ENCODE data around the gene CYSRT1. TPM values are rescaled to one million over a fixed set of nuclear protein-coding genes. Genes with fewer than 3 reads are reported as not detected.

The CYSRT1 gene
- total and polyA plus RNA-seq, 2 donors (not counting 1 experiment from before 2014, with no cell fraction given), result 0.22 to 0.51 TPM

GRCh38 chr9:137232101-137232500 is 7.1 kb downstream of the CYSRT1 start:
- Histone ChIP-seq H3K27ac (ENCODE audit: low read length in 2 of 2) (no peak overlapping the region), H3K4me1 (ENCODE audit: control insufficient read depth in 2 of 2, insufficient read depth in 2 of 2, low read length in 2 of 2) (peaks cover 33 to 37% of the 10 kb centered on the region in 2 donors), H3K27me3 (replicated peaks in 1 of 4; ENCODE audit: control extremely low read depth in 1 of 4, control insufficient read depth in 3 of 4, insufficient read depth in 4 of 4, low read length in 3 of 4) (peaks cover 0 to 31% (median 2%) of the 10 kb centered on the region in 4 experiments), H3K79me2 (ENCODE audit: control insufficient read depth, insufficient read depth, low read length) (peaks cover 5% of the 10 kb centered on the region), H3K4me3 (ENCODE audit: control extremely low read depth in 1 of 5, extremely low read depth in 1 of 5, insufficient read depth in 1 of 5, low read depth in 2 of 5, low read length in 4 of 5) (no peak overlapping the region), H3K4me2 (replicated peaks; ENCODE audit: low read depth, low read length, poor library complexity, severe bottlenecking) (no peak overlapping the region), H4K20me1 (ENCODE audit: control insufficient read depth, insufficient read depth, low read length, poor library complexity, severe bottlenecking) (no peaks in the 10 kb centered on the region), H3K36me3 (replicated peaks in 1 of 2; ENCODE audit: control extremely low read depth in 1 of 2, control insufficient read depth in 1 of 2, extremely low read depth in 1 of 2, insufficient read depth in 2 of 2, low read length in 1 of 2) (no peaks in the 10 kb centered on the region), H3K9ac (ENCODE audit: low read length) (no peak overlapping the region), H3K9me3 (ENCODE audit: control extremely low read depth in 1 of 3, control insufficient read depth in 2 of 3, insufficient read depth in 1 of 3, low read length in 2 of 3) (peaks cover 0 to 3% (median 0%) of the 10 kb centered on the region in 3 donors), H2AFZ (ENCODE audit: insufficient read depth, low read depth, low read length, poor library complexity, severe bottlenecking) (no peak overlapping the region)
- no peak for DNase-seq
- Mint-ChIP-seq H3K4me1 (peaks cover 26% of the 10 kb centered on the region), H3K4me3 (no peak overlapping the region), H3K27me3 (peaks cover 4% of the 10 kb centered on the region), H3K27ac (no peak overlapping the region), H3K9me3 (ENCODE audit: insufficient read depth) (no peaks in the 10 kb centered on the region)
- POLR2A ChIA-PET, result no interaction called here
- CTCF ChIA-PET, result no interaction called here
- no peak for TF ChIP-seq CTCF (IDR thresholded peaks at IDR 0.05)
- TF ChIP-seq EZH2 (IDR thresholded peaks at IDR 0.05; ENCODE audit: borderline replicate concordance, insufficient read depth, low read depth, low read length, poor library complexity, severe bottlenecking), result no peak
- intact Hi-C loops (cut with micrococcal nuclease), result no loop called here
- WGBS (ENCODE audit: insufficient coverage), result 73% methylated on average over 9 of the region's 10 CpGs
- no peak for ATAC-seq (ENCODE audit: low read depth)

DNA sequence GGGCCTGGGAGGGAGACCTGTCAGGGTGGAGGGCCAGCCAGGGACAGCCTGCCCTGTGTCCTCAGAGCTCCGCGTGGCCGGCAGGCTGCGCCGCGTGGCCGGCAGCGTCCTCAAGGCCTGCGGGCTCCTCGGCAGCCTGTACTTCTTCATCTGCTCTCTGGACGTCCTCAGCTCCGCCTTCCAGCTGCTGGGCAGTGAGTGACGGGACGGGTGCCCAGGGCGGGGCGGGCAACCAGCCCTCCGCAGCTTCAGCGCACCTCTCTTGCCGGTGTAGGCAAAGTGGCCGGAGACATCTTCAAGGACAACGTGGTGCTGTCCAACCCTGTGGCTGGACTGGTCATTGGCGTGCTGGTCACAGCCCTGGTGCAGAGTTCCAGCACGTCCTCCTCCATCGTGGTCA is 7.5 kb downstream of the CYSRT1 start:
- Mint-ChIP-seq H3K4me3 (no peak overlapping the region), H3K4me1 (peaks cover 26% of the 10 kb centered on the region), H3K27ac (no peak overlapping the region), H3K9me3 (ENCODE audit: insufficient read depth) (no peaks in the 10 kb centered on the region), H3K27me3 (peaks cover 3% of the 10 kb centered on the region)
- DNase-seq (no peak), ATAC-seq (ENCODE audit: low read depth) (no peak)
- H3K27me3 ChIP-seq (replicated peaks in 1 of 4; ENCODE audit: control extremely low read depth in 1 of 4, control insufficient read depth in 3 of 4, insufficient read depth in 4 of 4, low read length in 3 of 4), result peaks cover 0 to 30% (median 2%) of the 10 kb centered on the region in 4 experiments
- H4K20me1 ChIP-seq (ENCODE audit: control insufficient read depth, insufficient read depth, low read length, poor library complexity, severe bottlenecking), result peaks cover under 1% of the 10 kb centered on the region
- no peak overlapping the region for H2AFZ ChIP-seq (ENCODE audit: insufficient read depth, low read depth, low read length, poor library complexity, severe bottlenecking)
- TF ChIP-seq CTCF (IDR thresholded peaks at IDR 0.05), result no peak
- TF ChIP-seq EZH2 (IDR thresholded peaks at IDR 0.05; ENCODE audit: borderline replicate concordance, insufficient read depth, low read depth, low read length, poor library complexity, severe bottlenecking), result no peak
- CTCF ChIA-PET, result no interaction called here
- intact Hi-C loops (cut with micrococcal nuclease), result no loop called here
- H3K9ac ChIP-seq (ENCODE audit: low read length), result no peak overlapping the region
- no peak overlapping the region for H3K27ac ChIP-seq (ENCODE audit: low read length in 2 of 2)
- 95% methylated on average over 24 of the region's 24 CpGs for WGBS (ENCODE audit: insufficient coverage)
- H3K4me3 ChIP-seq (ENCODE audit: control extremely low read depth in 1 of 5, extremely low read depth in 1 of 5, insufficient read depth in 1 of 5, low read depth in 2 of 5, low read length in 4 of 5), result no peak overlapping the region
- POLR2A ChIA-PET, result no interaction called here
- H3K9me3 ChIP-seq (ENCODE audit: control extremely low read depth in 1 of 3, control insufficient read depth in 2 of 3, insufficient read depth in 1 of 3, low read length in 2 of 3), result peaks cover 0 to 3% (median 0%) of the 10 kb centered on the region in 3 donors
- no peak overlapping the region for H3K4me2 ChIP-seq (replicated peaks; ENCODE audit: low read depth, low read length, poor library complexity, severe bottlenecking)
- H3K4me1 ChIP-seq (ENCODE audit: control insufficient read depth in 2 of 2, insufficient read depth in 2 of 2, low read length in 2 of 2), result peaks cover 31 to 37% of the 10 kb centered on the region in 2 donors
- H3K36me3 ChIP-seq (replicated peaks in 1 of 2; ENCODE audit: control extremely low read depth in 1 of 2, control insufficient read depth in 1 of 2, extremely low read depth in 1 of 2, insufficient read depth in 2 of 2, low read length in 1 of 2), result no peaks in the 10 kb centered on the region
- peaks cover 9% of the 10 kb centered on the region for H3K79me2 ChIP-seq (ENCODE audit: control insufficient read depth, insufficient read depth, low read length)
